Stimulated activated naive CD4-positive, alpha-beta T cell treated with Interleukin-2 at 50 U/mL for 16 hours (primary cell): ENCODE results near the gene ABI3.
"Not testable (repeated sequence)": the region's sequence is repeated elsewhere in the genome, so short reads cannot be mapped to it uniquely, and the experiment has no call there.

Source experiments
- DNase-seq: peaks from one replicate; lab custom pipeline; 2025; lab: John Stamatoyannopoulos, UW

The ABI3 gene

GRCh38 chr17:49210158-49211029, at the start of gene ABI3, which contains the start of gene GNGT2:
ABI3 (plus strand) TSS chr17:49210707; CDS start chr17:49210725, 18 bp downstream.
GNGT2 (minus strand) TSS chr17:49210574; CDS start chr17:49207422, 3,152 bp downstream.
- DNase-seq = peak; percentile 60

- DNase-seq = no peak
These were observed 47.6 kb upstream of the ABI3 start for GRCh38 chr17:49162866-49163265.

DNA sequence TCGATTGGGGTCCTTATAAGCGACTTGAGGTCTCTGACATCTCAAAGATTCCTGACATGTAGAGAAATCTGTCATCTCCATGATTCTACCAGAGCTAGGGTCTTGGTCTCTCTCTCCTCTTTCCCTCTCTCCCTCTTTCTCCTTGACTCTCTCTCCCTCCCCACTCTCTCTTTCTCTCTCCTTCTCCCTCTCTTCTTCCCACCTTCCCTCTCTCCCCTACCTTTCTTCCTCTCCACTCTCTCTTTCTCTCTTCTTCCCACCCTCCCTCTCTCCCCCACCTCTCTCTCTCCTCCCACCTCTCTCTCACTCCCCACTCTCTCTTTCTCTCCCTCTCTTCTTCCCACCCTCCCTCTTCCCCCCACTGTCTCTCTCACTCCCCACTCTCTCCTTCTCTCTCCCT, 45.4 kb upstream of the ABI3 start:
- no peak for DNase-seq

DNA sequence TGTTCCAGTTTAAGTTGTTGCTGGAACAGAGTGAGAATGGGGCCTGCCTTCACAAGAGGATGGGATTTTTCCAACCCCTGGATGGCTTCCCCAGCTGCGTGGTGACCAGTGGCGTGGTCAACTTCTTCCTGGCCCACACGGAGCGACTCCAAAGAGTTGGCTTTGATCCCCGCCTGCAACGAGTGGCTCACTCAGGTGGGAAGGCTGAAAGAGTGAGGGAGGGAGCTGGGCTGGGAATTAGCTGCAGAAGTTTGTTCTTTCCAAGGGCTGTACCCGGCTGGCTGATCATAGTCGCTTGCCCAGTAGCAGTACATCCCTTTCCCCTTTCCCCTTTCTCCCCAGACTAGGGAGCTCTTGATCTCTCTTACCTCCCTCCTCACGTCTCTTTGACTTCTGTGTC, 41.8 kb upstream of the ABI3 start:
- no peak for DNase-seq

- DNase-seq = no peak
These were observed 40.3 kb upstream of the ABI3 start for GRCh38 chr17:49170216-49170615.

DNA sequence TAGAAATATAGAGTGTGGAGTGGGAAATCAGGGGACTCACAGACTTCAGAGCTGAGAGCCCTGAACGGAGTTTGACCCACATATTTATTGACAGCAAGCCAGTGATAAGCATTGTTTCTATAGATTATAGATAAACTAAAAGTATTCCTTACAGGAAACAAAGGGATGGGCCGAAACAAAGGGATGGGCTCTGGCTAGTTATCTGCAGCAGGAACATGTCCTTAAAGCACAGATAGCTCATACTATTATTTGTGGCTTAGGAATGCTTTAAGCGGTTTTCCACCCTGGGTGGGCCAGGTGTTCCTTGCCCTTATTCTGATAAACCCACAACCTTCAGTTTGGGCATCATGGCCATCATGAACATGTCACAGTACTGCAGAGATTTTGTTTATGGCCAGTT, 39.8 kb upstream of the ABI3 start:
- DNase-seq = not testable (repeated sequence)

GRCh38 chr17:49175978-49176377, 34.5 kb upstream of the ABI3 start:
- DNase-seq = not testable (repeated sequence)

- DNase-seq = peak; percentile 39
These were observed 30.2 kb upstream of the ABI3 start for GRCh38 chr17:49180303-49180702.

DNA sequence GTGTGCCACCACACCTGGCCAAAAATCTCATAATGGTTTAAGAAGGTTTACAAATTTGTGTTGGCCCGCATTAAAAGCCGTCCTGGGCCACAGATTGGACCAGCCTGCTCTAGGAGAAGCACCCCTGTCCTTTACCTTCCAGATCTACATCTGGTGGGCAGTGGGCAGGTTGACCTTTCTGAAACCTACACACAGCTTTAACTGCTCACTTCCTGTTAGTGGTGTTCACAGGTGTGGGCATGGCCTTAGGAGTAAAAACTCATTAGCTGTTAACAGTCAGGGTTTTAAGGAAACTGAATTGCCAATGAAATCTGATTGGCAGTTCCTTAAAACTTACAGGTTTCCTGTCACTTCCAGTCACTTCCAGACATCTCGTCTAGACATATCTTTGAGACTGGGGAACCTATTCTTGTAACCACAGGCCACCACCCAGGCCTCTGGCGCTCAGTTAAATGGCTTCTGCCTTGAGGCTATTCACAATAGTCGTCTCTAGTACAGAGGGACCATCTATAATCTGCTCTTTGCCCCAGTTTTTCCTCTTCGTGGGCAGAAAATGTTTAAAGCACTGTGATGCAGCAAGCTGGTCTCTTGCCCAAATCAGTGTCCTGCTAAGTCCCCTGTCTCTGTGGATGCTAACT, 29.4 kb upstream of the ABI3 start:
- no peak for DNase-seq

- no peak for DNase-seq
These were observed 27.2 kb upstream of the ABI3 start for GRCh38 chr17:49183341-49183740.

GRCh38 chr17:49183801-49184200, 26.7 kb upstream of the ABI3 start:
- DNase-seq = no peak

GRCh38 chr17:49184522-49184921, 26.0 kb upstream of the ABI3 start:
- DNase-seq = not testable (repeated sequence)

- DNase-seq = not testable (repeated sequence)
These were observed 25.1 kb upstream of the ABI3 start for GRCh38 chr17:49185381-49185780.

DNA sequence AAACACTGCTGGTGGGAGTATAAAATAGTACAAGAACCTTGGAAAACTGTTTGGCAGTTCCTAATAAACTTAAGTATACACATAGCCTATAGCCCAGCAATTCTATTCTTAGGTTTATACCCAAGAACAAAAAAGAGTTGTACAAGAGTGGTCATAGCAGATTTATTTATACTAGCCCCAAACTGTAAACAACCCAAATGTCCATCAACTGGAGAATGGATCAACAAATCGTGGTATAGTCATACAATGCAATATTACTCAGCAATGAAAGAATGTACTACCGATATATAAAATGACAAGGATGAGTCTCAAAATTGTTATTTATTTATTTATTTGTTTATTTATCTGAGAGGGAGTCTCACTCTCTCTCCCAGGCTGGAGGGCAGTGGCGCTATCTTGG, 23.2 kb upstream of the ABI3 start:
- DNase-seq = no peak

- DNase-seq = no peak
These were observed 19.6 kb upstream of the ABI3 start for GRCh38 chr17:49190932-49191331.

DNA sequence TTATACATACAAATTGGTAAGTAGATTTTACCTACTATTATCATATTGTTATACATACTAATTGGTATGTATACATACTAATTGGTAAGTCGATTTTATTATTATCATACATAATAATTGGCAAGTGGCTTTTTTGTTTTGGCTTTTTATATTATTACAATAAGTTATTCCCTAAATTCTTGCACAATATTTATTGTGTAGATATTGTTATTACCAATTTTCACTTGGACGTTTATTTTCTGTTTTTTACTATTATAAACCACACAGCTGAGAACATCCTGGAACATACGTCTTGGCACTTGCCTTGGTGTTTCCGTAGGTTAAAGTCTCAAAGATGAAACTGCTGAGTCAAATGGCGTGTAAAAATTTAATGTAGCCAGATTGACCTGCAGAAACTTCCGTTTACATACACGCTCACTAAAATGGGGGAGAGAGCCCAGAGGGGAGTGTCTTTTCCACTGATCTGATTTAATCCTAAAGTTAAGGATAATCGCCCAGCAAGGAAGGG, 19.0 kb upstream of the ABI3 start:
- DNase-seq = no peak

GRCh38 chr17:49191917-49192741, 18.4 kb upstream of the ABI3 start:
- DNase-seq = peak; percentile 77

DNA sequence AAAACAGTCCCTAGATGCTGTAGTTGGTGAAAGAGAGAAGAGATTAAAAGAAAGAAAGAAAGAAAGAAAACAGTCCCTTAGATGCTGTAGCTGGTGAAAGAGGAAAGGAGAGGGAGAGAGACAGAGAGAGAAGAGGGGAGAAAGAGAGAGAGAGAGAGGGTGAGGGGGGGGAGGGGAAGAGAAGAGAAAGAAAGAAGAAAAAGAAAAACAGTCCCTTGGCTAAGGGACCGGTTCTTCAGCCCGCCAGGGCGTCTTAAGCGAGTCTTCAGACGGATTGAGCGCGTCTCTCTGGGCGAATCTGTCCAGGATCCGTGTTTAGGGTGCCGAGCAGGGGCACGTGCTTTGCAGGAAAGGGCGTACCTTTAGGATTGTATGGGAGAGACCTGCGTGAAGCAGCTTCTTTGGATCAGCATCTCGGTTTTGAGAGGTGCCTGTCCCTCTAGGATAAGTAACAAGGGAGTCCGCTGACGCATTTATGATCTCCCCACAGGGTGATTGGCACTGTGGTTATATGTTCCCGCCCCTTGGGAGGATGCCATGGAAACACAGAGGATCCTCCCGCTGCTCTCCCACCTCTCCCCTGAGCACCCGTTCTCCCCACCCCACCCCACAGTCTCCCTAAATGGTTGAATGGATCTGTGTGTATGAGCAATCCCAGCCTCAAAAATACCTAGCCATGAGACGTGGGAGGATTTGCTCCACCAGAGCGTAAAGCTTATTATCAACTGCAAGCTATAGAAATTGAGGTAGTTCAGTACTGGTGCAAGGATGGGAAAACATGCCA, 16.8 kb upstream of the ABI3 start:
- no peak for DNase-seq

DNA sequence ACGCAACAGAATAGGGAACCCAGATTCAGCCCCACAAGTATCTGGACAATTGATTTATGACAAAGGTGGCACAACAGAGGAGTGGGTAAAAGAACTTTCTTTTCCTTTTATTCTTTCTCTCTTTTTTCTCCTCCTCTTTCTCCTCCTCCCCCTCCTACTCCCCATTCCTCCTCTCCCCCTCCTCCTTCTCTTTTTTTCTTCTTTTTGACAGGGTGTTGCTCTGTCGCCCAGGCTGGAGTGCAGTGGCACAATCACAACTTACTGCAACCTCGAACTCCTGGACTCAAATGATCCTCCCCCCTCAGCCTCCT, 16.3 kb upstream of the ABI3 start:
- DNase-seq = no peak

GRCh38 chr17:49195751-49196150, 14.8 kb upstream of the ABI3 start:
- no peak for DNase-seq

GRCh38 chr17:49196520-49196919, 14.0 kb upstream of the ABI3 start:
- DNase-seq = no peak
